Activated CD8-positive, alpha-beta memory T cell treated with anti-CD3 and anti-CD28 coated beads, Interleukin-2, amount 50 U/mL, for 1 hour (primary cell): ENCODE data around the gene TEX51.

ENCODE experiments used
- DNase-seq: peaks from one replicate; pipeline ENCODE4 v3.0.0-alpha.2; 2020; ENCODE audit errors: extremely low read depth

TEX51 gene

DNA sequence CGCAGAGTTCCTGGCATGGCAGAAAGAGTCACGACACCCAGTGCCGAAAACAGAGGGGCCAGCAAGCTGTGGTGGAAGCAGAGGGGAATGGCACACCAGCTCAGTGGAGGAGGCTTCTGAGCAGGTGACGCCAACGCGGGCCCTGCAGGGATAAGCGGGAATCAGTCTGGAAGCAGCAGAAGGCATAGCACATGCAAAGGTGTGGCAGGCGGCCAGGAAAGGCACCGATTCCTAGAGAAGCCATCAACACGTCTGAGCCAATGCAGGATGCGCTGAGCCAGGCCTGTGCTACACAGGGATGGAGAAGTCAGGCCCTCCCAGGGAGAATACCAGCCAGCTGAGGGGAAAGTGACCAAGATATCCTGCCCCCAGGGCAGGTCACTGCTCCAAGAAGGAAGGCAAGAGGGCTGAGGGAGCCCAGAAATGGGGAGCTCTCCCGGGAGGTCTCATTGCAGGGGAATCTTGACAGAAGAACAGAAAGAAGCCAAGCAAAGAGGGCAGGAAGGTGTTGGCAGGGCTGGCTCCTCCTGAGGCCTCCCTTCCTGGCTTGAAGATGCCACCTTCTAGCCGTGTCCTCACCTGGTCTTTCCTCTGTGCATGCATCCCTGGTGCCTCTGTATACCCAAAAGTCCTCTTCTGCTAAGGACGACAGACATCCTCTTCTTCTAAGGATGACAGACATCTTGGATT lies 16.3 kb downstream of the TEX51 start:
- DNase-seq = no peak

DNA sequence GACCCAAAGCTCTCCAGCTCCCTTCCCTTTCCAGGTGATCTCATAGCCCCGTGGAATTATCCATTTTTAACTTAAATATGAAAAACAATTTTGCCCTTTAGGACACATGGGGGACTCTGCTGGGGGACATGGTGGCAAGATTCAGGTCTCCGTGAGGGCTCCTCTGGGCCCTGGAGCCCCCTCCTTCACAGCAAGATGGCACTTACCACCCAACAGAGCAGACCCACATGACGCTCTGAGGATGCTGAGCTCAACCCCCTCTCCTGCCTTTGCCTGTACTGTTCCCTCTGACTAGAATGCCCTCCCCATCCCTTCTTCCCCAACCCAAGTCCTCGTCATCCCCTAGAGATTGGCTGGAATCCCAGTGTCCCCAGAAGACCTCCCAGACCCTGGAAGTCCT lies 17.2 kb downstream of the TEX51 start:
- DNase-seq = no peak

DNA sequence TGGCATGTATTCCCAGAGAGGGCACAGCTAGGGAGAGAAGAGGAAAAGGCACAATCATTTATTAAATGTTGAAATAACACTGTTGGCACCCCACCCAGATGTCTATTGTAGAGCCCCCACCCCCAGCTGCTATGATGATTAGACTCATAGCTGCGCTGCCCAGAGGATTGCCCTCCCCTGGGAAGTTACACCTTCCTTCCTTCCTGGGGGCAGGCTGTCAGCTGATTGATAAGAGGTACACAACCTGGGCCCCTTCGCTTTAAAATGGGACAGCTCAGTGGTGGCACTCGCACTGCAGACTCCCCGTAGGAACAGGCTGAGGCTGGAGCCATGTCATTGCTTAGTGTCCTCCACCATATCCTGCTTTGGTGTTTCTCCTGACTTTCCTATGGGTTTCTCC lies 18.1 kb downstream of the TEX51 start:
- DNase-seq = no peak

DNA sequence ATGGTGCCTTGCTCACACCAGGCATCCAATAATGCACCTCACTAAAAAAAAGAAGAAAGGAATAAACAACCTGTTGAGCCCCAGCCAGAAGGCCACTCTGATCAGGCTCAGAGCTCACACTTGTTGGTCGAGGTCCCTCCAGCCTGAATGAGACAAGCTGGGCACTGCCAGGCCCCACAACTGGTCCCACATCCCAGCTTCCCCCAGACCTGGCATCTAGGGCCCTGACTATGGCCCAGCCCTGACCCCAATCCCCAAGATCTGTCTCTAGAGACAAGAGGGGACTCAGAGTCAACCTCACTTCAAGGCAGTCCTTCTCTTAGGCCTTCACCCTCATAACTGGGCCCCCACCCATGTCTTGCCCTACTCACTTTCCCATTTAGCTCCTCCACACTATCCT lies 22.4 kb downstream of the TEX51 start:
- DNase-seq = no peak

DNA sequence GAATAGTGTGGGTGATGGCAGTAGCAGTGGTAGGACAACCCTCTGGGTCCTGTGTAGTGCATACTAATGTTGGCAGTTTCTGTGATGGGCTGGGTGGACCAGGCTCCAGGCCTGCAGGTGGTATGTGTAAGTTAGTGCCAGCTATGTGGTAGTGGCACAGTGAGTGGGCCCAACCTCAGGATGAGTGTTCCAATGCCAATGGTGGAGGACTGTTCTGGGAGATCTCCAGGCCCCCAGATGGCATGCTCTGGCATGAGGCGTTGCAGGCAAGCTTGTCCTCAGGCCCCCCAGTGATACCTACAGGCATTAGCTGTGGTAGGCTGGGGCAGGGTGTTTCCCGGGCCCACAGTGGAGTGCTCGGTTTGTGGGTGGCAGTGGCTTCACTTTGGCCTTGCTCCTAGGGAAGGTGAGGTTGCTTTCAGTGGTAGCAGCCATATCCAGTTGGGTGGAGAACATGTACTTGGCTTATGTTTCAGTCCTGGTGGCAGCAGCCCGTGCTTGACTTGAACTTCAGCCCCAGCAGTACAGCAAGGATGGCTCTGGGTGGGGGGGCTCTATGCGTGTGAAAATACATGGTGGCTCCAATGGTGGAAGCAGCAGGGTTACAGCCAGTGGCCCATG lies 32.4 kb downstream of the TEX51 start:
- DNase-seq = no peak

DNA sequence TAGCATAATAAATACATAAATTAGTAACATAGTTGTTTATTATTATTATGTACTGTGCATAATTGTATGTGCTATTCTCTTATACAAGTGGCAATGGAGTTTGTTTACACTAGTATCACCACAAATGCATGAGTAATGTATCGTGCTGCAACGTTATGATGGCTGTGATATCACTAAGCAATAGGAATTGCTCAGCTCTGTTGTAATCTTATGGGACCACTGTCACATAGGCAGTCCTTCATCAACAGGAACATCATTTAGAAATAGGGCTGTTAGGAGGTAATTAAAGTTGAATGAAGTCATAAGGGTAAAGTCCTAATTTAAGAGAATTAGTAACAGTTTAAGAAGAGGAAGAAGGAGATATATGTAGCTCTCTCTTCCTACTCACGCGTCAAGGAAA lies 33.8 kb downstream of the TEX51 start:
- no peak for DNase-seq

DNA sequence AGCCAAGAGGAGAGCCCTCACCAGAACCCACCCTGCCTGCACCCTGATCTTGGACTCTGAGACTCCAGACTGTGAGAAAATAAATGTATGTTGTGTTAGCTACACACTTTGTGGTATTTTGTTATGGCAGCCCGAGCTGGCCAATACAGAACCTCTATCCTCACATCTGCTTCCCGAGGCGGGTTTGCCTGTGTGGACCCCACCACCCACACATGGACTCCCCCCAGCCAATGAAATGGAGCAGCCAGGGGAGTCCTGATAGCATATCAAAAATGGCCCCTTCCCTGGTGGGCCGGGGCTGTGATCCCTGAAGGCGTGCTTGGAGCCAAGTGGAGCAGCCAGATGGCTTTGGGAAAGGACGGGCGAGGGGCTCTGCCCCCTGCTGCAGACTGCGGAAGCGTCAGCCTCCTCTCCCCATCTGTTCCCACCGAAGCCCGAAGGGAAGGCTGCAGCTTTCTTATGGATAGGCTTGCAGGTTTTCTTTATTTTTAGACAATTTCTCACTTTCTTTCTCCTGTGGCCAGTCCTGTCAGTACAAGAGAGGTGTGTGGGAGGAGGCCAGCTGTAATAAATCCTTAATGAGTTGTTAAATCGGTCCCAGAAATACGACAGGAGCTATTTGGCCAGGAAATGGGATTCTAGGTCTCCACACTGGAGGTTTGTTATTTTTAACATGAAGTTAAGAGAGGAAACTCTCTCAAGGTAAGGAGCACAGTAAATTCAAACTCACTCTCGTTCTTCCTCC lies 34.4 kb downstream of the TEX51 start:
- no peak for DNase-seq

DNA sequence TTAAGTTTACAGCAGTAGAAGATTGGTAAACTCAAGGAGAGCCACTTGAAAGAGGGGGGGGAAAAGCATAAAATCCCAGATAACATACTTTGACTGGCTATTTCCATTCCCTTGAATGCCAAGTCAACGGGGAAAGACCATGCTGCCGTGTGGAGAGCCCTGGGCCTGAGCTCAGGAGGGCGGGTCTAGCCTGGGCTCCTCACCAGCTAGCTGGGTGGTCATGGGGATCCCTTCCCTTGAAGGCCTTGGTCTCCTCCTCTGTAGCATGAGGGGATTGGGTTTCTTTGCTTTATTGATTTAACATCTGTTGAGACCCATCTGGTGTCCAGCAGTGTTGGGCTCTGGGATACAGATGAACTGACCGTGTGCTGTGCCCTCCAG lies 35.0 kb downstream of the TEX51 start:
- DNase-seq = no peak

DNA sequence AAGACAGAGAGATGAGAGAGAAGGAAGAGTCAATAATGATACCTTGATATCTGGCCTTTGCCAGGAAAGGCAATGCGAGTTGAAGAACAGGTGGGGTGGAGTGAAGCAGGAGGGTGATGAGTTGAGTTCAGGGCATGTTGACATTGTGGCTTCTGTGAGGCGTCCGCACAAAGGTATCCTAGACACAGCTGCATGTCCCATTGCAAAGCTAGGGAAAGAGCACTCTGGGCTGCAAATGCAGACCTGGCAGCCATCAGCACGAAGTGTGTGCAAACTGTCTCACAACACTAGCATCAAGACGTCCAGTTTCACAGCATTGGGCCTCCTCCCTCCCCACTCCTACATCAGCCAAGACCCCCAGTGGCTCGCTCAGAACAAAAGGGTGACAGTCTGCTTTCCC lies 36.1 kb downstream of the TEX51 start:
- no peak for DNase-seq

DNA sequence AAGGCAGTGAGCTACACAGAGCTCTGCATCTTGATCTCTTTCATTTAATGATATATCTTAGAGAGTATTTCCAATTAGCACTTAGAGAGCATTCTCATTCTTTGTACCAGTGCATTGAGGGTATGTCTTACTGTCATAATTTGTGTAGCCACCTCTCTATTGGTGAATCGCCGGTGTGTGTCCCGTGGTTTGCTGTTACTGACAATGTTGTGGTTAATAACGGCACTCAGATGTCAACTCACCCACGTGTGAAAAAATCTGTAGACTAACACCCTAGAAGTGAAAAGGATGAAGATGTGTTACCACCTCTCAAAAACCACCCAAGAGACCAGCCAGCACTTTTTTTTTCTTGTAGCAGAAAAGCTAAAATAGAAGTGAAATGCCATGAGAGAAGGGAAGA lies 37.1 kb downstream of the TEX51 start:
- no peak for DNase-seq

DNA sequence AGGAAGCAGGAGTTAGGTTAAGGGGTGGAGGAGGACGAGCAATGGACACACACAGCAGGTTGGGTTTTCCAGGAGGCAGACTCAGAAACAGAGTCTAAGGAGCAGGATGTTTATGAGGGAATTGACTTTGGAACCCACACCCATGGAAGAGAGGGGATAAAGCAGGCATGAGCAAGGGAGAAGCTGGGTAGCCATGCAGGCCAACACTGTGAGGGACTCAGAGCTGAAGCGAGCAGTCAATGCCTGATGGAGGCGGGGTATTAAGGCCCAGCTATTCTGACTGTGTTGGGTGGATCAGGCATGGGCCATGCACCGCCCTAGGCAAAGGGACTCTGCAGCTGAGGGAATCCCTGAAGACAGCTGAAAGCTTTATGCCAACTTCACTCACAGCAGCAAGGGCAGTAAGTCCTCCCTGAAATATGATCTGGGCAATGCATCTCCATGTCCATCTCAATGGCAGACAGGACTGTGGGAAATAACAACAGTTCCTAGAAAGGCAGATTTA lies 37.6 kb downstream of the TEX51 start:
- no peak for DNase-seq

DNA sequence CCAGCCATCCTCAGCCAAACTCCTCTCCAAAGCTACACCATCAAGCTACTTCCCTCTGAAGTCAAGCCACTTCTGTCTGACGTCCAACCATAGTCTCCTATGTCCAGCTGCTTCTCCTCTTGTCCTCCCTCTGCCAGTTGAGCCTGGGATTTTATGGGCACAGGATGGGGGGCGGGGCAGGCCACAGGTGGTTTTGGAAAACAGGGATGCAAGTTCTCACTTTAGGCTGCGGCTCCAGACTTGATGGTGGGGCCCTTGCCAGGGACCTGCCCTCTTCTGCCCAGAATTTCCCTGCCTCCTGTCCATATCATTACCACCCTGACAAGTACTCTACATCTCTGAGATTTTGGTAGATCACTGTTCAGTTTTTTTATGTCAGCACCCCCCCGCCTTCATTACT lies 41.6 kb downstream of the TEX51 start:
- no peak for DNase-seq

DNA sequence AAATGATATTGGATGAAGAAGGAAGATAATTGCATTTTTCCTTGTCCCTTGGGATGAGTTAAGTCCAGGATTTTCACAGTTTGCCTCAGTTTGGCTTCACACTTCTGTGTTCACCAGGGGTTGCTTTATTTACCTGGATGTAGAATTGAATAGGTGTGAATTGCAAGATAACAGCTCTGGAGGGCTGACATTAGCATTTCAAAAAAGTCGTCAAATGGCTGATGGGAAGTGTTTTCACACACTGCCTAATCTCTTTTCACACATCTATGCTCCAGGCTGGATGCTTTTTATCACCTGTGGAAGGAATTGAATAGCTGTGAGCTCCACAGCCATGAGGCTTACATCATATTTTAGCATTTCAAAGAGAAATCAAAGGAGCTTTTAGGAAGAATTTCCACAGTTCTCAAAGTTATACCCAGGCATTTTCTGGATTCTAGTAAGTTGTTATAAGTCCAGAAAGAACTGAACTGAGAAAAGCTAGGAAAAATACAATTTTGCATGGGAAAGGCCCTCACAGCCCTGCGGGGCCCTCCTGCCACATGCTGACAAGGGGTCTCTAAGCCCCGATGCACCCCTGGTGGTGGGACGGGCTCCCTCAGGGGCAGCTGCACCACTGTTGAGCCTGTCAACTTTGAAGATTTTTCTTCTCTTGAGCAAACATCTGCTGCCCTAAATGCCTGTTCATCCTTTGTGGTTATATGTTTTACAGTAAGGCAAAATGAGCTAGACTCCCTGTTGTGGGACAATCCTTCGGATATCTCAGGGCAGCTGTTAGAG lies 43.9 kb downstream of the TEX51 start:
- no peak for DNase-seq

DNA sequence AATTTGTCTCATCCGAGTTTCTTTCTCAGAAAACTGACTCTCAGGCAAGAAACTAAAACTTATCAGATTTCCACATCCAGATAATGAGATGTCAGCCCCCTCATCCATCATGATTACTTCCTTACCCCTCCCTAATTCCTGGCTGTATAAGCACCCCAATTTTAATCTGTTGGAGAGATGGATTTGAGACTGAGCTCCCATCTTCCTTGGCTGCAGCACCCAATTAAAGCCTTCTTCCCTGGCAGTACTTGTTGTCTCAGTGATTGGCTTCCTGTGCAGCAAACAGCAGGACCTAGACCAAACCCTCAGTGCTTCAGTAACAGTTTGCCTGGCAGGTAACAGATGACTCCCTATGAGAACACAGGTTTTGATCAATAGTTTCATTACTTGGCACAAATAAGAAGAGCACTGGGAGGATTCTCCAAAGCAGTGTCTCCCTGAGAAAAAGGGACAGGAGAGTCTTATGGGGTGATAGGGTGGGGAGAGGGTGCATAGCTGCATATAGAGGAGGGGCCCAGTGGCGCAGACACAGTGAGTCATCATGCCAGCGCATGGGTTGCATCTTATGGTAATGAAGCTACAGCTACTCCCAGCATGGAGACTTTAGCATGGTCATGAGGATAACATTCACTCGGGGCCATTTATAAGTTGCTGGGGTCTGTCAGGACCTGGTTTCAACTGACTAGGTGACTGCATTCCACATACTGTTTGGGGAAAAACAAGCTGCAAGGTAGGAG lies 45.1 kb downstream of the TEX51 start:
- no peak for DNase-seq

DNA sequence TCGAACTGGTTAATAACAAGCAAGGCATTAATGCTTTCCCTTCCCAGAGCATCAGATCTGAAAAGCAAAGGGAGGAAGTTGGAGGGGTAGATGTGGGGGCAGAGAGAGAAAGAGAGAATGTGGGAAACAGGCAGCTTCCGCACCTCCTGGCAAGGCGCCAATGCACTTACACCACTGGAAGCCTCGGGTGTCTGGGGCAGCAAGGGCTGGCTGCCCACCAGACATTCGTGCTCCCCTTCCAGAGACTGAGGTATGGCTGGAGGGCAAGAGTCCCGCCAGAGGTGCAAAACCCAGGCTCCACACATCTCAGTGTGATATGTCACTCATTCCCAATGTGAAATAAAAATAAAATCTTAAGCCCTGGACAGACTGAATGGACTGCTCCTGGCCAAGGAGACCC lies 46.4 kb downstream of the TEX51 start:
- no peak for DNase-seq

DNA sequence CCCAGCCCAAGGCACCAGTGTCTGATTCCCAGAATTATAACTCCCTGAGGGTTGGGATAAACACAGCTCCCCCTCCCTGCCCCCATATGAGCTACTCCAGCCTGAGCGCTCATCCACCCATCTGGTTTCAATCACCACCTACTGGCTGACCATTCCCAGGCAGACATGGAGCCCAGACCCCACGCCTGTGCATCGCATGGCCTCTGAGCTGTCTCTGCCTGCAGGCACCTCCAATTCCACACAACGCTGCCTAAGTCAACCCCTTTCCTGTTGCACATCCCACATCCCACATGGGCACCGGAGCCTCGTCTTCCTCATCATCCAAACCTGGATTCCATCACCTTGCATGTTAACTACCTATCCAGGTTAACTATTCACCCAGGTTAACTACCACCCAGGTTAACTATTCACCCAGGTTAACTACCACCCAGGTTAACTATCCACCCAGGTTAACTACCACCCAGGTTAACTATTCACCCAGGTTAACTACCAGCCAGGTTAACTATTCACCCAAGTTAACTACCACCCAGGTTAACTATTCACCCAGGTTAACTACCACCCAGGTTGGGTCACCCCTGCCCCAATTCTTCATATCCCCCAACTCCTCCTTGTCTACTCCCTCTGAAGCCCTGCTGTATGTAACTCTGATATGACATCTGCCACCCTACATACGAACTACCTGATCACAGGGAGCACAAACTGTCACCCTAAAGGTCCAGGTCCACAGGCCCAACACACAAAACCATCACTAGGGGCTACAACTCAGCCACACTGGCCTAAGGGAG lies 47.8 kb downstream of the TEX51 start:
- no peak for DNase-seq

DNA sequence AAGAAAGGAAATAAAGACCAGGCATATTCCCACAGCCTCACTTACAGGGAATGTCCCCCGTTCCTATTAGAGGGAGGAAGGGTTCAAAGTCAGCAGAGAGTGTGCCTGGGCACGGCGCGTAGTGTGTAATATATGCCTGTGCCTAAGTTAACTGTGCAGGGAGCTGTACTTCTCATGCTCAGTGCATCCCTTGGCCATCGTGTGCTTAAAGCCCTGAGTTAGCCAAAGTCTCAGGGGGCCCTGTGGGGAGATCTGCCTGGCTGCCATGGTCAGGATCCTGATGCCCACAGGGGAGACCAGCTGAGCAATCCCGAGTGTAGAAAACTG lies 48.4 kb downstream of the TEX51 start:
- no peak for DNase-seq

DNA sequence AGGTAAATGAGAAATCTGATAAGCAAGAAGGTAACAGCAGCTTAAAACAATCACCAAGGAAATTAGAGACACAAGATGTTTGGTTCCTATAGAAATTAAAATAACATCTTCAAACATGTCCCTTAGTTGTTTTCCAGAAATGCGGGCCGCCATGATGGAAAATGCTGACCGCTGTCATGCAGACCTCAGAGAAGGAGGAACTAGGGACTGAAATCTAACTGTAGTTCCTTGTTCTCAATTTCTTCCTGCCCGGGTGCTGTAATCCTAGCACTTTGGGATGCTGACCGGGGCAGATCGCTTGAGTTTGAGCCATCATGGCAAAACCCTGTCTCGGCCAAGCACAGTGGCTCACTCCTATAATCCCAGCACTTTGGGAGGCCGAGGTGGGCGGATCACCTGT lies 51.1 kb downstream of the TEX51 start:
- no peak for DNase-seq

DNA sequence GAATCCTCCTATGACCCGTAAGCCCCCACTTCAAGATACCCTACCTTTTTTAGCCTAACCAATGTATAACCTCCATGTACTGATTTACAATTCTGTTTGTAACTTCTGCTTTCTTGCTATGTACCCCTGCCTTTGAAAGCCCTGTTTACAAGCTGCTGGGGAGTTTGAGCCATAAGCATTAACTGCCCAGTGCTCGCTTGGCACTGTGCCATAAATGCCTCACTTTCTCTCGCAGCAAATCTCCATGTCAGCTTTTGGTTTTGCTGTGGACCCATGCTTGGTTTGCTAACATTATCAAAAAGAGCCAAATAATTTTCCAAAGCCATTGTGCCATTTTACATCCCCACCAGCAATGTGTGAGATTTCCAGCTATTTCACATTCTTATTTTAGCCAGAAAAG lies 51.8 kb downstream of the TEX51 start:
- DNase-seq = no peak
